ENCODE results near the gene SCYL1.
"Not testable (repeated sequence)": the region's sequence is repeated elsewhere in the genome, so short reads cannot be mapped to it uniquely, and the experiment has no call there.

SCYL1 gene

DNA sequence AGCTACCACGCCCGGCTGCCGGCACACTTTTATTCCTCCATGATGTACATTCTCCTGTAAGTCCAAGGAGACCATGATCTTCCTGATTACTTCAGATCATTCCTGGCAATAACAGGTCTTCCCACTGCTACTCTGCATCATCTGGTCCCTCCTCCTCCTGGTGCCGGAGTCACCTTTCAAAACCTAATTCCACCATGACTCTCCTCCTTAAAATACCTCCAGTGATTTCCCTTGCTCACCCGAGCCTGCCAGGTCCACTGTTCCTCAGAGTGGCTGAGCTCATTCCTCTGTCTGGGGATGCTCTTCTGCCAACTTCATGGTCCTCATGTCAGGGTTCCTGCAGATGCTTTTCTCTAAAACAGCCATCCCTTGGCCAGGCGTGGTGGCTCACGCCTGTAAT lies 37.1 kb downstream of the SCYL1 start:
- Histone ChIP-seq H2AFZ (ENCODE audit: low read depth, low read length) (no peak overlapping the region), H4K20me1 (ENCODE audit: insufficient read depth, low read length) (peaks cover 5% of the 10 kb centered on the region; the same call in 1 of the 2 replicates), H3K4me1 (ENCODE audit: insufficient read depth, low read length) (peaks cover 17% of the 10 kb centered on the region), H3K4me2 (ENCODE audit: insufficient read depth, low read length) (no peak overlapping the region), H3K79me2 (ENCODE audit: insufficient read depth, low read length) (peaks cover 5% of the 10 kb centered on the region), H3K4me3 (ENCODE audit: low read depth in 1 of 2, low read length in 2 of 2) (no peak overlapping the region), H3K9ac (ENCODE audit: low read depth, low read length) (no peak overlapping the region), H3K27ac (ENCODE audit: low read length) (no peak overlapping the region), H3K36me3 (ENCODE audit: insufficient read depth, low read length) (0 out of 2 replicates have a peak, but pooled peaks cover 5% of the 10 kb centered on the region), H3K9me3 (ENCODE audit: insufficient read depth, low read length, severe bottlenecking) (no peaks in the 10 kb centered on the region), H3K27me3 (ENCODE audit: insufficient read depth, low read length, poor library complexity) (peaks cover 26% of the 10 kb centered on the region)
- DNase-seq, result no peak
- no peak for TF ChIP-seq EZH2 (IDR thresholded peaks at IDR 0.05; ENCODE audit: borderline replicate concordance, low read depth, low read length, severe bottlenecking)
- TF ChIP-seq, protein P1, sequence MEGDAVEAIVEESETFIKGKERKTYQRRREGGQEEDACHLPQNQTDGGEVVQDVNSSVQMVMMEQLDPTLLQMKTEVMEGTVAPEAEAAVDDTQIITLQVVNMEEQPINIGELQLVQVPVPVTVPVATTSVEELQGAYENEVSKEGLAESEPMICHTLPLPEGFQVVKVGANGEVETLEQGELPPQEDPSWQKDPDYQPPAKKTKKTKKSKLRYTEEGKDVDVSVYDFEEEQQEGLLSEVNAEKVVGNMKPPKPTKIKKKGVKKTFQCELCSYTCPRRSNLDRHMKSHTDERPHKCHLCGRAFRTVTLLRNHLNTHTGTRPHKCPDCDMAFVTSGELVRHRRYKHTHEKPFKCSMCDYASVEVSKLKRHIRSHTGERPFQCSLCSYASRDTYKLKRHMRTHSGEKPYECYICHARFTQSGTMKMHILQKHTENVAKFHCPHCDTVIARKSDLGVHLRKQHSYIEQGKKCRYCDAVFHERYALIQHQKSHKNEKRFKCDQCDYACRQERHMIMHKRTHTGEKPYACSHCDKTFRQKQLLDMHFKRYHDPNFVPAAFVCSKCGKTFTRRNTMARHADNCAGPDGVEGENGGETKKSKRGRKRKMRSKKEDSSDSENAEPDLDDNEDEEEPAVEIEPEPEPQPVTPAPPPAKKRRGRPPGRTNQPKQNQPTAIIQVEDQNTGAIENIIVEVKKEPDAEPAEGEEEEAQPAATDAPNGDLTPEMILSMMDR (IDR thresholded peaks at IDR 0.05; ENCODE audit: borderline replicate concordance, extremely low read depth, low read length, poor library complexity, severe bottlenecking), result no peak
- ATAC-seq (ENCODE audit: insufficient read depth, low read depth), result no peak

DNA sequence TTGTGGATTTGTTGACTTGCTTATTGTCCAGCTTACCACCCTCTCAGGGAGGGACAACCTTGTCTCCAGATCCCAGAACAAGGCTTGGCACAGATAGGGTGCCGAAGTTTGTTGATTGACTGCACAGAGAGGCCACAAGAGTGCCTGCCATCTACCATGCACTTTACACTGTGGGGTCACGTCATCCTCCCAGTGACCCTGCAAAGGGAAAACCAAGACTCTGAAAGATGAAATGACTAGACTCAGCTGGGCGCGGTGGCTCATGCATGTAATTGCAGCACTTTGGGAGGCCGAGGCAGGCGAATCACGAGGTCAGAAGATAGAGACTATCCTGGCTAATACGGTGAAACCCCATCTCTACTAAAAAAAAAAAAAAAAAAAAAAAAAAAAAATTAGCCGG lies 37.9 kb downstream of the SCYL1 start:
- H4K20me1 ChIP-seq (ENCODE audit: insufficient read depth, low read length), result peaks cover 5% of the 10 kb centered on the region; the same call in 1 of the 2 replicates
- H2AFZ ChIP-seq (ENCODE audit: low read depth, low read length), result no peak overlapping the region
- no peak for DNase-seq
- H3K4me3 ChIP-seq (ENCODE audit: low read depth in 1 of 2, low read length in 2 of 2), result no peak overlapping the region
- TF ChIP-seq, protein P1 (IDR thresholded peaks at IDR 0.05; ENCODE audit: borderline replicate concordance, extremely low read depth, low read length, poor library complexity, severe bottlenecking), result no peak
- TF ChIP-seq EZH2 (IDR thresholded peaks at IDR 0.05; ENCODE audit: borderline replicate concordance, low read depth, low read length, severe bottlenecking), result no peak
- ATAC-seq (ENCODE audit: insufficient read depth, low read depth), result no peak
- no peak overlapping the region for H3K9ac ChIP-seq (ENCODE audit: low read depth, low read length)
- H3K27ac ChIP-seq (ENCODE audit: low read length), result no peak overlapping the region
- H3K79me2 ChIP-seq (ENCODE audit: insufficient read depth, low read length), result peaks cover 8% of the 10 kb centered on the region
- H3K4me2 ChIP-seq (ENCODE audit: insufficient read depth, low read length), result no peak overlapping the region
- 0 out of 2 replicates have a peak, but pooled peaks cover 6% of the 10 kb centered on the region for H3K36me3 ChIP-seq (ENCODE audit: insufficient read depth, low read length)
- H3K4me1 ChIP-seq (ENCODE audit: insufficient read depth, low read length), result peaks cover 17% of the 10 kb centered on the region
- peaks cover 21% of the 10 kb centered on the region for H3K27me3 ChIP-seq (ENCODE audit: insufficient read depth, low read length, poor library complexity)
- H3K9me3 ChIP-seq (ENCODE audit: insufficient read depth, low read length, severe bottlenecking), result no peaks in the 10 kb centered on the region

DNA sequence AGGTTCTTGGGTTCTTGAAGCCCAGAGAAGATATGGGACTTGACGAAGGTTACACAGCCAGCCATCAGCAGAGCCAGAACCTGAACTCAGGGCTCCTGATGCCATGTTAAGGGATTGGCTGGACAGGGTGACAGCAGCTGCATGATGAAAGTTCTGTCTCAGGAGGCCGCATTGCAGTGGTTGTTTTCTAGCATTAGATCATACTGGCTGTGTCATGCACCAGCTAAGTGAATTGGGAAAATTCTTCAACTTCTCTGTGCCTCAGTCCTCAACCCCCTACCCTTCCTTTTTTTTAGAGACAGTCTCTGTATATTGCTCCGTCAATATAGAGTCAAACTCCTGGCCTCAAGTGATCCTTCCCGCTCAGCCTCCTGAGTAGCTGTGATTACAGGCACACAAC lies 38.7 kb downstream of the SCYL1 start:
- no peak for DNase-seq
- peaks cover 14% of the 10 kb centered on the region for H3K27me3 ChIP-seq (ENCODE audit: insufficient read depth, low read length, poor library complexity)
- H3K9ac ChIP-seq (ENCODE audit: low read depth, low read length), result no peak overlapping the region
- H3K79me2 ChIP-seq (ENCODE audit: insufficient read depth, low read length), result peaks cover 16% of the 10 kb centered on the region
- peaks cover 5% of the 10 kb centered on the region; the same call in 1 of the 2 replicates for H4K20me1 ChIP-seq (ENCODE audit: insufficient read depth, low read length)
- H3K4me2 ChIP-seq (ENCODE audit: insufficient read depth, low read length), result no peak overlapping the region
- H3K27ac ChIP-seq (ENCODE audit: low read length), result no peak overlapping the region
- H3K36me3 ChIP-seq (ENCODE audit: insufficient read depth, low read length), result peaks cover 11% of the 10 kb centered on the region
- no peak overlapping the region for H2AFZ ChIP-seq (ENCODE audit: low read depth, low read length)
- TF ChIP-seq, protein P1 (IDR thresholded peaks at IDR 0.05; ENCODE audit: borderline replicate concordance, extremely low read depth, low read length, poor library complexity, severe bottlenecking), result no peak
- H3K4me3 ChIP-seq (ENCODE audit: low read depth in 1 of 2, low read length in 2 of 2), result no peak overlapping the region
- H3K4me1 ChIP-seq (ENCODE audit: insufficient read depth, low read length), result peaks cover 18% of the 10 kb centered on the region
- H3K9me3 ChIP-seq (ENCODE audit: insufficient read depth, low read length, severe bottlenecking), result no peaks in the 10 kb centered on the region
- no peak for ATAC-seq (ENCODE audit: insufficient read depth, low read depth)

DNA sequence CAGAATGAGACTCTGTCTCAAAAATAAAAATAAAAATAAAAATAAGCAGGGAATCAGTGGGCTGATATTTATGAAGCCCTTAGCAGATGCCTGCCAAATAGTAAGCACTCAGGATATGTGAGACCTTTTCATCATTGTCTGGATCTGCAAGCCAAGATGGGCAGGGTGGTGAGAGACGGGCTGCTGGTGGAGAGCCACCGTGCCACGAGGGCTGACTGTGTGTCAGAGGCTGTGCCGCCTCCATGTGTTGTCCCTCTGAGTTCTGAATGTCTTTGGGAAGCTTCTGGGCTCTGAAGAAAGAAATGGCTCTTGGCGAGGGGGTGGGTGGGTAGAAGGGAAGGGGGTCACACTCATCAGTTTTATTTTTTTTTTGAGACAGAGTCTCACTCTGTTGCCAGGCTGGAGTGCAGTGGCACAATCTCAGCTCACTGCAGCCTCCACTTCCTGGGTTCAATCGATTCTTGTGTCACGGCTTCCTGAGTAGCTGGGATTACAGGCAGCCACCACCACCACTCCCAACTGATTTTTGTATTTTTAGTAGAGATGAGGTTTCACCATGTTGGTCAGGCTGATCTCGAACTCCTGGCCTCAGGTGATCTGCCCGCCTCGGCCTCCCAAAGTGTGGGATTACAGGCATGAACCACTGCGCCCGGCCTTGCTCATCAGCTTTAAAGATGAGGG lies 40.1 kb downstream of the SCYL1 start:
- not testable (repeated sequence) for H3K27me3 ChIP-seq (ENCODE audit: insufficient read depth, low read length, poor library complexity); H3K9ac ChIP-seq (ENCODE audit: low read depth, low read length); H3K9me3 ChIP-seq (ENCODE audit: insufficient read depth, low read length, severe bottlenecking); H3K4me3 ChIP-seq (ENCODE audit: low read depth in 1 of 2, low read length in 2 of 2); H2AFZ ChIP-seq (ENCODE audit: low read depth, low read length); H3K4me2 ChIP-seq (ENCODE audit: insufficient read depth, low read length); H4K20me1 ChIP-seq (ENCODE audit: insufficient read depth, low read length); ATAC-seq (ENCODE audit: insufficient read depth, low read depth); DNase-seq; H3K27ac ChIP-seq (ENCODE audit: low read length)
- Histone ChIP-seq H3K36me3 (ENCODE audit: insufficient read depth, low read length) (peaks cover 15% of the 10 kb centered on the region), H3K4me1 (ENCODE audit: insufficient read depth, low read length) (peaks cover 23% of the 10 kb centered on the region), H3K79me2 (ENCODE audit: insufficient read depth, low read length) (peaks cover 30% of the 10 kb centered on the region)
